Keratinocyte (primary cell): ENCODE data around the gene IRX2. TPM values are rescaled to one million over a fixed set of nuclear protein-coding genes. Genes with fewer than 3 reads are reported as not detected.

Source experiments
- DNase-seq: peaks from one replicate; pipeline ENCODE4 v3.0.0-alpha.2; 2011; ENCODE audit warnings: low read depth, missing footprints, low spot score
- FAIRE-seq: peaks from 2 replicates; lab custom pipeline; 2011; peaks lifted over from hg19 to GRCh38; lab: Jason Lieb, UNC
- H2AFZ ChIP-seq: 2 replicates; pipeline ENCODE4 v1.6.0; 2012; ENCODE audit warnings: low read length, control low read depth, inconsistent platforms; ENCODE audit not compliant: control insufficient read depth
- H3K27ac ChIP-seq: 2 replicates; pipeline ENCODE4 v1.5.1; 2011; ENCODE audit warnings: low read length; ENCODE audit not compliant: control insufficient read depth, insufficient read depth
- H3K27me3 ChIP-seq: 3 replicates; pipeline ENCODE4 v1.6.0; 2011; ENCODE audit warnings: low read length; ENCODE audit not compliant: control insufficient read depth, insufficient read depth; ENCODE audit errors: extremely low read depth
- H3K36me3 ChIP-seq, 2 experiments: 2 replicates in 1 of 2; 3 replicates in 1 of 2; pipeline ENCODE4 v1.5.1; 2011; ENCODE audit warnings: low read length in 2 of 2, mild to moderate bottlenecking in 1 of 2; ENCODE audit not compliant: control insufficient read depth in 2 of 2, insufficient read depth in 2 of 2; ENCODE audit errors: extremely low read depth in 1 of 2
- H3K4me1 ChIP-seq: 3 replicates; pipeline ENCODE4 v1.5.1; 2011; ENCODE audit warnings: low read length; ENCODE audit not compliant: control insufficient read depth, insufficient read depth; ENCODE audit errors: extremely low read depth
- H3K4me2 ChIP-seq: 3 replicates; pipeline ENCODE4 v1.6.0; 2011; ENCODE audit warnings: low read depth, low read length; ENCODE audit not compliant: control insufficient read depth, insufficient read depth; ENCODE audit errors: extremely low read depth
- H3K4me3 ChIP-seq, 3 experiments: fragments of 200-600 bp in 1 of 3; sonication (generic) in 1 of 3; 2 replicates in 2 of 3; 3 replicates in 1 of 3; pipeline ENCODE4 v1.5.1; 2011 to 2016; ENCODE audit warnings: low read length in 3 of 3, mild to moderate bottlenecking in 3 of 3, control low read depth in 2 of 3, inconsistent platforms in 1 of 3, low read depth in 1 of 3, mixed read lengths in 1 of 3, mixed run types in 1 of 3, moderate library complexity in 1 of 3; ENCODE audit not compliant: control insufficient read depth in 2 of 3, insufficient read depth in 2 of 3; ENCODE audit errors: extremely low read depth in 1 of 3
- H3K79me2 ChIP-seq: 2 replicates; pipeline ENCODE4 v1.6.0; 2012; ENCODE audit warnings: low read length; ENCODE audit not compliant: control insufficient read depth, insufficient read depth
- H3K9ac ChIP-seq: 3 replicates; pipeline ENCODE4 v1.6.0; 2011; ENCODE audit warnings: low read length; ENCODE audit not compliant: control insufficient read depth, insufficient read depth; ENCODE audit errors: extremely low read depth
- H3K9me1 ChIP-seq: 3 replicates; pipeline ENCODE4 v1.6.0; 2011; ENCODE audit warnings: low read length; ENCODE audit not compliant: control insufficient read depth, insufficient read depth; ENCODE audit errors: extremely low read depth
- H3K9me3 ChIP-seq: 2 replicates; pipeline ENCODE4 v1.5.1; 2012; ENCODE audit warnings: low read depth, low read length; ENCODE audit not compliant: control insufficient read depth
- H4K20me1 ChIP-seq: 3 replicates; pipeline ENCODE4 v1.6.0; 2011; ENCODE audit warnings: low read length; ENCODE audit not compliant: control insufficient read depth, insufficient read depth; ENCODE audit errors: extremely low read depth
- EZH2 ChIP-seq: IDR thresholded peaks from one replicate; pipeline ENCODE4 v1.6.1; 2012; ENCODE audit warnings: inconsistent platforms, mild to moderate bottlenecking, low read length, moderate library complexity
- dilution Hi-C: fragments of 300-500 bp; cut with MboI; formaldehyde crosslinking; loops from one replicate; pipeline ENCODE4 v1.7.0; 2020; ENCODE audit warnings: low sequenced_read_pairs; ENCODE audit not compliant: extremely low pct_ligation_motif_present
- polyA plus RNA-seq, 5 experiments: library from polyadenylated mRNA; depleted of rRNA in 3 of 5; stranded (reverse) in 3 of 5; stranded (forward) in 1 of 5; unstranded in 1 of 5; fragments of >200 nt; gene quantifications; 1 replicate in 1 of 5; 2 replicates in 3 of 5; 3 replicates in 1 of 5; pipeline versions ENCODE4 v1.2.1 to v1.2.3, GENCODE V29; 2011 to 2012; ENCODE audit warnings: missing spikeins in 2 of 5, low read depth in 1 of 5, low replicate concordance in 1 of 5
- TF ChIP-seq, protein P1 (sequence below), 3 experiments: IDR thresholded peaks in 1 of 3; conservative IDR thresholded peaks in 1 of 3; optimal IDR thresholded peaks in 1 of 3; 2 replicates in 2 of 3; 3 replicates in 1 of 3; pipeline versions ENCODE3 to v1.5.1; 2011; ENCODE audit warnings: low read length in 3 of 3, mild to moderate bottlenecking in 3 of 3, moderate library complexity in 2 of 3, control low read depth in 1 of 3, inconsistent platforms in 1 of 3; ENCODE audit not compliant: insufficient read depth in 2 of 3; ENCODE audit errors: extremely low read depth in 1 of 3

Gene IRX2
- polyA plus RNA-seq, 1 donor (not counting 4 experiments of a cell fraction or from before 2014, with no cell fraction given) = 27.1 TPM

- dilution Hi-C loops = no loop called here
Measured at GRCh38 chr5:2767089-2767488, 15.6 kb upstream of the IRX2 start.

DNA sequence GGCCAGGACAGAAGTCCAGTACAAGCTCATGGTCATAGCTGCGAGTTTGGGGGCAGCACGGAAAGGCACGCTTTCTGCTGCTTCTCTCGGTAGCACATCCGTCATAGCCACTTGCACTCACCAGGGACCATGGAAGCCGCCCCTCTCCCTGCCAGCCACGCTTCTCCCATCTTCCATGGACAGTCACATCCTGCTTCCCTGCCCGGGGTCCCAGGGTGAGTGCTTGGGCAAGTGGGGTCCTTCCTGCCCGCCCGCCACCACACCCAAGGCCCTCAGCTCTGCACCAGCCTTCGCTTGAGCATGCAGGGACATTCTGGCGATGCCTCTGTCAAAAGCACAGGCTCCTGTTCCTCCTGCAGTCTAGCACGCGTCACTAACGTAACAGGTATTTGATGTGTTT is 13.1 kb upstream of the IRX2 start:
- H2AFZ ChIP-seq = no peak overlapping the region
- no peak overlapping the region for H3K4me2 ChIP-seq
- DNase-seq (no peak), FAIRE-seq (no peak)
- H3K9ac ChIP-seq = no peak overlapping the region
- no peaks in the 10 kb centered on the region for H3K9me1 ChIP-seq
- TF ChIP-seq EZH2 = no peak
- TF ChIP-seq, protein P1, sequence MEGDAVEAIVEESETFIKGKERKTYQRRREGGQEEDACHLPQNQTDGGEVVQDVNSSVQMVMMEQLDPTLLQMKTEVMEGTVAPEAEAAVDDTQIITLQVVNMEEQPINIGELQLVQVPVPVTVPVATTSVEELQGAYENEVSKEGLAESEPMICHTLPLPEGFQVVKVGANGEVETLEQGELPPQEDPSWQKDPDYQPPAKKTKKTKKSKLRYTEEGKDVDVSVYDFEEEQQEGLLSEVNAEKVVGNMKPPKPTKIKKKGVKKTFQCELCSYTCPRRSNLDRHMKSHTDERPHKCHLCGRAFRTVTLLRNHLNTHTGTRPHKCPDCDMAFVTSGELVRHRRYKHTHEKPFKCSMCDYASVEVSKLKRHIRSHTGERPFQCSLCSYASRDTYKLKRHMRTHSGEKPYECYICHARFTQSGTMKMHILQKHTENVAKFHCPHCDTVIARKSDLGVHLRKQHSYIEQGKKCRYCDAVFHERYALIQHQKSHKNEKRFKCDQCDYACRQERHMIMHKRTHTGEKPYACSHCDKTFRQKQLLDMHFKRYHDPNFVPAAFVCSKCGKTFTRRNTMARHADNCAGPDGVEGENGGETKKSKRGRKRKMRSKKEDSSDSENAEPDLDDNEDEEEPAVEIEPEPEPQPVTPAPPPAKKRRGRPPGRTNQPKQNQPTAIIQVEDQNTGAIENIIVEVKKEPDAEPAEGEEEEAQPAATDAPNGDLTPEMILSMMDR (optimal IDR thresholded peaks at IDR 0.05 in 1 of 3, IDR thresholded peaks at IDR 0.05 in 1 of 3, conservative IDR thresholded peaks at IDR 0.05 in 1 of 3; ENCODE audit: extremely low read depth in 1 of 3, insufficient read depth in 2 of 3, low read length in 3 of 3) = no peak
- dilution Hi-C loops = no loop called here
- no peaks in the 10 kb centered on the region for H4K20me1 ChIP-seq
- no peaks in the 10 kb centered on the region for H3K36me3 ChIP-seq
- H3K9me3 ChIP-seq = no peaks in the 10 kb centered on the region
- no peaks in the 10 kb centered on the region for H3K4me1 ChIP-seq
- no peak overlapping the region for H3K27ac ChIP-seq
- H3K79me2 ChIP-seq = no peaks in the 10 kb centered on the region
- H3K4me3 ChIP-seq = no peak overlapping the region
- no peaks in the 10 kb centered on the region for H3K27me3 ChIP-seq

More at GRCh38 chr5:2767089-2767488, 15.6 kb upstream of the IRX2 start:
- Histone ChIP-seq H3K27ac (no peak overlapping the region), H3K79me2 (no peaks in the 10 kb centered on the region), H3K4me3 (no peak overlapping the region), H3K9ac (no peak overlapping the region), H3K9me1 (no peaks in the 10 kb centered on the region), H3K4me1 (no peaks in the 10 kb centered on the region), H4K20me1 (no peaks in the 10 kb centered on the region), H3K36me3 (no peaks in the 10 kb centered on the region), H3K9me3 (no peaks in the 10 kb centered on the region), H3K27me3 (no peaks in the 10 kb centered on the region), H2AFZ (no peak overlapping the region), H3K4me2 (no peak overlapping the region)
- DNase-seq = no peak
- TF ChIP-seq, protein P1 (optimal IDR thresholded peaks at IDR 0.05 in 1 of 3, IDR thresholded peaks at IDR 0.05 in 1 of 3, conservative IDR thresholded peaks at IDR 0.05 in 1 of 3; ENCODE audit: extremely low read depth in 1 of 3, insufficient read depth in 2 of 3, low read length in 3 of 3) = no peak
- no peak for TF ChIP-seq EZH2
- FAIRE-seq = no peak
